DMS 273 treated with DMSO at 0.1 percent for 48 hours (cell line): Measurements from ENCODE around the gene ADGRG6.
"Not testable (repeated sequence)": the region's sequence is repeated elsewhere in the genome, so short reads cannot be mapped to it uniquely, and the experiment has no call there.

Experiments used
- DNase-seq: peaks from one replicate; lab custom pipeline; 2025; lab: John Stamatoyannopoulos, UW

Gene ADGRG6

DNA sequence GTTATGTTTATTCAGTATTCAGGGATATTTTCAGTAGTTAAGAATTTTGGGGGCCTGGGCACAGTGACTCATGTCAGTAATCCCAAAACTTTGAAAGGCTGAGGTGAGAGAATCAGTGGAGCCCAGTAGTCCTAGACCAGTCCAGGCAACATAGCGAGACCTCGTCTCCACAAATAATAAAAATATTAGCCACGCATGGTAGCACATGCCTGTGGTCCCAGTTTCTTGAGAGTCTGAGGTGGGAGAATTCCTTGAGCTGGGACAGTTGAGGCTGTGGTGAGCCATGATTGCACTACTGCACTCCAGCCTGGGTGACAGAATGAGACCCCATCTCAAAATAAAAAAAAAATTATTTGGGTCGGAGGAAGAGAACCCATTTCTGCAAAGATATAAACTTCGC, 20.3 kb downstream of the ADGRG6 start:
- DNase-seq: no peak

DNA sequence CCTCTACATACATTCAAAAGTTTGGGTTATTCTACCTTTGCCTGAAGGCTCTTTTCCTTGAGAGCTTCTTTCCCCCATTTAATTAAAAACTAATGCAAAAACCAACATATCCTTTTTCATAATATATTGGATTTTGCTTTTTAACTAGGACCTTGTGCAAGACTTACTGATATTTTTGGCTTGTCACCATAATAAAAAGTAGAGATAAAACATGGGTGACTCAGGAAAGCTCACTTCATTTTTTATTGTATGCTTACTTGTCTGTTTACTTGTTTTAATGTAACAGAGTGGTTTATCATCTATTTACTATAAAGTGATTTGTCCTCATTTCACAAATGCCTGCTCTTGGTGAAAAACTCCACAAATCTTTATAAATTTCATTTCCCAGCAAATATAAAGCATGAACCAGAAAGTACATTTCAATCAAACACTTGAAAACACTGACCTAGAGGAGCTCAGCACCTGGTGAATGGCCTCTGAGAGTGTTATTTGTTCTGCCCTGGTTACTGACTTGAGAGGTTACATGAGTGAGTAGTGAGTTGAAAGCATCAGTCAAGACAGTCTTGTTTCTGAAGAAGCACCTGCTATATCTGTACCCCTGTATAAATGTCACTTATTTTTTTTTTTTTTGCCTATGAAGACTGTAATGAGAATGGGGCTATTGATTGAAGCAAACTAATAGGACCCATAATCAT, 20.8 kb downstream of the ADGRG6 start:
- DNase-seq: no peak

GRCh38 chr6:142323377-142323776, 21.6 kb downstream of the ADGRG6 start:
- no peak for DNase-seq

GRCh38 chr6:142324111-142324510, 22.3 kb downstream of the ADGRG6 start:
- no peak for DNase-seq

DNA sequence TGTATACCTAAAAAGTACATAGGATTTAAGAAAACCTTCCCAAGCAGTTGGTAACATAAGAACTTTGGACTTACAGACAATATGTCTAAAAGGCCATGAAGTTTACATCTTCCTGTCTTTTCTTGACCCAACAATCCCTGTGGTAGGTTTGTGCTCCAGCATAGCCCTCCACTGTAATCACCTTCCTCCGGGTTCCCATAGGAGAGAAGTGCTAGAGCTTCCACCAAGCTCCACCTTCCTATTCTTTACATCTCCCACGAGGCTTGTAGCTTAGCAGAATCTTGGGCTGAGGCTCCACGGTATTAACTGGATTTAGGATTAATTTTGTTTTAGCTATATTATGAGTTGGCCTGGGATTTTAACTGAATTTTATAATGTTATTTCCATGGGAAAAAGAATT, 23.3 kb downstream of the ADGRG6 start:
- no peak for DNase-seq

DNA sequence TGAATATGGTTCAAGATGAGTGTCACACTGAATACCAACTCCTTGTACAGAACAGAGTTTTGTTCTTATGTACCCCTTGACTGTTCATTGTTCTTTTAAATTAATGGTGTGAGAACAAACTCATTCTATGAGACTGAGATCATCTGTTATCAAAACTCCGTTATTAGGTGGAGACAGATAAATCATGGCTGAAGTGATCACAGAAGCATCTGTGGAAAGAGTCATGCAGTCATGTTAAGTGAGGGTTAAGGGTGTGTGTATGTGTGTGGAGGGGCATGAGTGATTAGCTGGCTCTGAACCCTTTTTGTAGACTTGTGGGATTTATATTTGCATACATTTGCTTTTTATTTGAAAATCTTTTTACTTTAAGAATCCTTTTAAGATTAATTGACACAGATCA, 24.7 kb downstream of the ADGRG6 start:
- DNase-seq: no peak

DNA sequence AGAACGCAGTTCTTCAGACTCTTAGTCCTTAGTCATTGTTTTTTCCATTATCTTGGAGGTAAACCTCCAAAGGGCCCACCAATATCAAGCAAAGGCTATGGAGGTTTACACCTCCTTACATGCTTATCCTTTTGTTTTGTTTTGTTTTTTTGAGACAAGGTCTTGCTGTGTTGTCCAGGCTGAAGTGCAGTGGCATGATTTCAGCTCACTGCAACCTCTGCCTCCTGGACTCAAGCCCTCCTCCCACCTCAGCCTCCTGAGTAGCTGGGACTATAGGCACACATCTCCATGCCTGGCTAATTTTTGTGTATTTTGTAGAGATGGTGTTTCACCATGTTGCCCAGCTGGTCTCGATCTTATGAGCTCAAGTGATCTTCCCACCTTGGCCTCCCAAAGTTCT, 26.3 kb downstream of the ADGRG6 start:
- no peak for DNase-seq

DNA sequence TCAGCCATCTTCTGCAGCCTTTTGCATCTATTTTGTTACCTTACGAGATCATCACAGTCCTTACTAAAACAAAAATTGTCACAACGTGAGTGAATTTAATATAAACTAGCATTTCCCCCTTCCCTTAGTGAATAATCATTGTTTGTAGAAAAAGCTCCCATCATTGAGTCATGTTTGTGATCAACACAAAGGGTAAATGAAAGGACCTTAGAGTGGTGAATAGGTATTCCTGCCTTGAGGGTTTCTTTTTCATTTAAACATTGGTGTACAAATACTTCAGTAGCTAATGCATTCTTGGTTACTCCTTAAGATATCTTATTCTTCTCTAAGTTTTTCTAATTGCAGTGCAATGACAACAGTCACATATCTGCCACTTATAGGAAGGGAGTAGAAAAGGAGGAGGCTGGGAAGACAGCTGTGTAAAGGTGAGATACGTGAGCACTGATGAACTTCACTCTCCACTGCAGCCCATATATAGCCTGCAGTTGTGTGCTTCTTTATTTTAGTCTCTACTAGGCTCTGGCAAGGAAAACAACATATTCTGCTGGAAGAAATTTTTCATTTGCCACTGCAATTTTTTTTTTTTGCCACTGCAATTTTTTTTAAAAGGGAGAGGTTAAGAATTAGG, 27.8 kb downstream of the ADGRG6 start:
- no peak for DNase-seq

DNA sequence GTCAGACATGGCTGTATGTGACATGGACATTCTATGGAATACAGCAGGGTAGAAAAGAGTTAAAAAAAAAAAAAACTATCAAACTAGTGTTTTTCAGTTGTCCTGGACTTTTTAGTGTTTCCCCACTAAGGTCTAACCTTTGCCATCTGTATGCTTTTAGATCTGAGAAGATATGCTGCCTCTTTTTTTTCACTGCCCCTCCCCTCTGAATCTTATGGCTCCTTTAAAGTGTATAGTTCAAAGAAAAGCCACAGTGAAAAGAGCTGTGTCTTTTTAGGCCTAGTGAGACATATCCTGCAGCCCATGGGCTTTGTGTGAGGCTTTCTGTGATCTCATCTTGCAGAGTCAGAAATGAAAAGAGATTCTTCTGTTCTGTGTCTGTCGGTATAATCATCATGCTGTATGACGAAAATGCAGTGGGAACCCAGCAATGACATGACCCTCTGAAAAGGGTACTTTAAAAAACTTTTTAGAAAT, 29.3 kb downstream of the ADGRG6 start:
- no peak for DNase-seq

GRCh38 chr6:142331601-142332000, 29.8 kb downstream of the ADGRG6 start:
- no peak for DNase-seq

DNA sequence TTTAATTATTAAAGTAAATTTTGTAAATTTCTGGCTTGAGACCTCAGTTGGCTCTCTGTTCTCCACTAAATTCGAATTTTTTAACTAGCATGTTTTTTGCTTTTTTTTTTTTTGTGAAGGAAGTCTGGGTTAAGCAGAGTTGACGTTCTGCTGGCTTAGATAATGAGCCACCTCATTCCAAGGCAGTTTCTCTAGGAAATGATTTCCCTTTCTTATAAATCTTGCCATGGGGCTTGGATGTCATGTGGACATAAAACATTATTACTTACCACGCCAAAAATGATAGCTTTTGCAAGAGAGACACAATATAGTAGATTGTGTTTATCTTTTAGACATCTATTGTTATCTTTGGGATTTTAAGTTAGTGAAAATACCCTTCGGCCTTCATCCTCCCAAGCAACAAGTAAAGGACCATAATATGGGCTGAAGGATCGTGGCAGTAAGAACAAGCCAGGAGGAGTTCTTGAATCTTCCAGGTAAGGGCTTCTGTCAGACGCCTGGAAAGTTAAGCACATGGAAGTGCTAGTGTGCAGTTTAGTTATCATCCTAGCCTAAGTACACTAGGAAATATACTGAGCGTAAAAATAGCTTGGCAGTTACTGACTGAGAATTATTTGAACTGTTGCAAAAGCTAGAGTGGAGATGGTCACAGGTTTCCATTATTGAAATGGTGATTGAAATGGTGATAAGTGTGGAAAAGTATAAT, 30.7 kb downstream of the ADGRG6 start:
- no peak for DNase-seq

- DNase-seq: no peak
These were observed 31.6 kb downstream of the ADGRG6 start for GRCh38 chr6:142333431-142333830.

- DNase-seq: no peak
These were observed 32.5 kb downstream of the ADGRG6 start for GRCh38 chr6:142334294-142334693.

GRCh38 chr6:142335415-142335814, 33.6 kb downstream of the ADGRG6 start:
- no peak for DNase-seq

GRCh38 chr6:142336183-142336582, 34.4 kb downstream of the ADGRG6 start:
- DNase-seq: no peak

DNA sequence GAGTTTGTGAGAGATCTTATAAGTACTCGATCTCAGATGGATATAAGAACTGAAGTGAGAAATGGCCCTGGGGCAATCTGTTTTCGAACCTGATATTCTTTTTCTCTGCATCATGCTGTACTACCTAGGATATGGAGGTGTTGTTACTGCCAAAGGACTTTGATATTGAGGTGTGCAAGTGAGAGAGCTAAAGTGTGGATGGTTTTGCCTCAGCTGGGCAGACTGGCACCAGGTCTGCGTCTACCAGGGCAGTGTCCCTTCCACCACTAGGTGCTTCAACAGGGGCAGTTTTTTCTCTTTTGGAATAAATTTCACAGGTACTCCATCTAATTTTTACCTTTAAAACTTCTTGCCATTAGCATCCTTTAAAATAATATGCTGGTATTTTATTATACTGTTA, 35.0 kb downstream of the ADGRG6 start:
- DNase-seq: no peak

DNA sequence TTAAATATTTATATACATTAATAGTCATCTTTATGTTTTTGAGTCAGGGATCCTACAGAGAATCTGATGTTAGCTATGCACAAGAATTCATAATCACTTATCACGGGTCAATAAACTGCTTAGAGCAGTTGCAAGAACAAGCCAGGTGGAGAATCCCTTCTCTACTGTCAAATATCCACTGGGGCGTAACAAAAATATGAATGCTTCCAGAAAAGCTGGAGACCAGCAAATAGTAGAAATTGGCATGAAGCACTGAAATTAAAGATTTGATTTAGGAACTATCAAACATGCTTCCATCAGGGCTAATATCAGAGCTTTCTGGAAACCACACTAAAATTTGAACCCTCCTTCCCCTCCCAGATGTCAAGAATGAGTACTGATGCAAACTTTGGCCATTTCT, 37.3 kb downstream of the ADGRG6 start:
- DNase-seq: no peak

DNA sequence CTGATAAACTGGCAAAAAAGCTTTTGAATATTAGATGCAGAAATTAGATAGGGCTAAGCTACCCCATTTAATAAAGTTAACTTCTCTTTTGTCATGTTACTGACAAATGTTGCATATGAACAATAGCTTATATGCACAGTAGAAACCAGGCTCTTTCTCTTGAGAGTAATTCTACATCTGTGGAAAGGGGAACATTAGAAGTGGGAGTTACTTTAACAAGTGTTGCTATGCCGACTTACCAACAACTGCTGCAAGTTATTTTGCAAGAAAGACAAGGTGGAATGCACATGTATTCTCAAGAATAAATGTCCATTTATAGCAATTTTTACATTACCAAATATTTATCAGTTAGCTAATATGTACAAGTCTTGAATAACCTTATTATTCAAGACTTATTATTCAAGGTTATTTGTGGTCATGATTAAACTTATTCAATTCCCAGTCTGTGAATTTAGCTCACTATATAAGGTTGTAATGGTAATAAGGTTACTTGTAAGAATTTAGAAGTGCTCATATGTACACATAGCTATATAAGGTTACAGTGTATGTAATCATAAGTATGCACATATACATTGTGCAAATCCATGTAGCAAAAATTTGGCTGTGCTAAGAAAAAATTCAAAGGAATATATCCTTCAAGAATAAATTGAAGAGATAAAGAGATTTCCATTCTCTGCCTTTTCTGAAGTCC, 38.3 kb downstream of the ADGRG6 start:
- DNase-seq: no peak

DNA sequence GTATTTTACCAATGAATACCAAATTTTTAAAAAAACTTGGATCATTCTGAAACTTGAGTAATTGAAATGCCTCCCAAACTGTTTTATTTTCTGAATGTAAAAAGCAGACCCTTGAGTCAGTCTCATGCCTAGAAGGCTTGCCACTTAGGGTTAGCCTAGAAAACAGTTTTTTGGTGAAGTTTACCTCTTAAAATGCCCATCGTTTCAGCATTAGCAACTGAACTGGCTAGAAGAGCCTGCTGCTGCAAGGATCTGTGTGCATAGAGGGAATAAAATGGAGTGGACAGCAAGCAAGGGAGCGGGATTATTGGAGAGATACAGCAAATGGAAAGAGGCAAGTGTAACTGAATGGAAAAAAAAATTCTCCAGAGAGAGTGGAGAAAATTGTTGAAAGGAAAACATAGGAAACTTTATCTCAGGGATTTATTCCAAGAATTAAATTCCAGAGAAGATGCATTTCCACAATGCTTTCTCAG, 40.1 kb downstream of the ADGRG6 start:
- DNase-seq: no peak

DNA sequence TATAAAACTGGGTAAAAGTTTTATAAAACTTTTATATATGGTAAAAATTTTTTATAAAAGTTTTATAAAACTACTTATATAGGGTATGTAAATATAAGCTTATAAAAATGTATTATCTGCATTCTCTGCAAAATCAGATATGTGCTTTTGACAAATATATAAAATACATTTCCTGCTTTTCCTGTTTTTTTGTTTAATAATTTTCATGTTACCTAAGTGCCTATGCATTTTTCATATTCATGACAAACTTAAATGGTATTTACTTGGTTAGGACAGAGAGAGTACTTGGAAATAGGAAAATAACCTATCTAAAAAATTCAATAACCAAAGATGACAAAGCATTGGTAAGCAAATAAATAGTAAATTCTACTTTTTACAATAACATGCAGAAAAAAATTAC, 41.2 kb downstream of the ADGRG6 start:
- no peak for DNase-seq

DNA sequence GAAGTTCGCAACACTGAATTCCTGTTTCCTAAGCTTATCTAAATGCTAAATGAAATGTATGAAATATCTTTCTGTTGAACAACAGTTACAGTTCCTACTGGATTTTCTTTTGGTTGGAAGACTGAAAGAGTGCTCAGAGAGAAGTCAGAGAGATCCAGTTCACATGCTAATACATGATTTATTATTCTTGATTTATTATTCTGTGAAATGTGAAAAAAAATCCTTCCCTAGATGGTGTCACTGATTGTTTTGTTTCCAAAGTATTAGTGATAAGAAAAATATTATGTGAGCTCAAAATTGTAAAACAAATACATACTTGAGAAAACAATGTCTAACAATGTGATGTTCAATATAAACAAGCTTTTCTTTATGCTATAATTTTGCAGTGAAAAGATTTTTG, 42.1 kb downstream of the ADGRG6 start:
- no peak for DNase-seq

DNA sequence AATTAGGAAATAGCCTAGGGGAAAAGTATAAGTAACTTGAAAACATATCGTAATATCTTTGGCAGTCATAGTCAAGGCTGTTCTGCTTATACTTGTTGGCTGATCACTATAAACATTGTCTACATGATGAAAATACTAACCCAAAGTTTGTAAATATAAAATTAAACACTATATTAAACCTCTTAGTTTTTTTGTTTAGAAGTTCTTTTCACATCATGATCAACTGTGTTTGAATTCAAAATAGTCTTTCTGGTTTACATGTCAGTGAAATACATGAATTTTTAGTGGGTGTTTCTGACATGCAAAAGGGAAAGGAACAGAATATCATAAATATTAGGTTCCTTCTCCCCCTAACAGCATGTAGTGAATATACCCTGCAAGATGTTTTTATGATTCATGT, 43.5 kb downstream of the ADGRG6 start:
- DNase-seq: no peak

DNA sequence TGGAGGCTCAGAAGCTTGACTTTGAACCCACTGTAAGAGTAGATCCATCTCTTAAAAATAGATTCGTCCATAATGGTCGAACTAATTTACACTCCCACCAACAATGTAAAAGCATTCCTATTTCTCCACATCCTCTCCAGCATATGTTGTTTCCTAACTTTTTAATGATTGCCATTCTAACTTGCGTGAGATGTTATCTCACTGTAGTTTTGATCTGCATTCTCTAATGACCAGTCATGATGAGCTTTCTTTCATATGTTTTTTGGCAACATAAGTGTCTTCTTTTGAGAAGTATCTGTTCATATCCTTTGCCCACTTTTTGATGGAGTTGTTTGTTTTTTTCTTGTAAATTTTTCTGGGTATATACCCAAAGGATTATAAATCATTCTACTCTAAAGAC, 44.4 kb downstream of the ADGRG6 start:
- DNase-seq: not testable (repeated sequence)
